NCI-H748 (cell line): ENCODE data around the gene NOP14.
"Not testable (repeated sequence)": the region's sequence is repeated elsewhere in the genome, so short reads cannot be mapped to it uniquely, and the experiment has no call there.

Source experiments
- DNase-seq: peaks from one replicate; lab custom pipeline; 2025; ENCODE audit not compliant: unreplicated experiment; lab: John Stamatoyannopoulos, UW

Gene NOP14

GRCh38 chr4:2932321-2932950 lies 30.8 kb downstream of the NOP14 start:
- no peak for DNase-seq

- DNase-seq = no peak
Observed at GRCh38 chr4:2931512-2932301, 31.5 kb downstream of the NOP14 start.

GRCh38 chr4:2930758-2931511 lies 32.3 kb downstream of the NOP14 start:
- no peak for DNase-seq

- no peak for DNase-seq
Observed at GRCh38 chr4:2930135-2930757, 33.0 kb downstream of the NOP14 start.

- DNase-seq = no peak
Observed at GRCh38 chr4:2929469-2929868, 33.7 kb downstream of the NOP14 start.

GRCh38 chr4:2928242-2929176 lies 34.7 kb downstream of the NOP14 start:
- DNase-seq = no peak

GRCh38 chr4:2927696-2928075 lies 35.5 kb downstream of the NOP14 start:
- no peak for DNase-seq

- DNase-seq = no peak
Observed at GRCh38 chr4:2927016-2927695, 36.0 kb downstream of the NOP14 start.

GRCh38 chr4:2925931-2926860 lies 37.0 kb downstream of the NOP14 start:
- no peak for DNase-seq

- no peak for DNase-seq
Observed at GRCh38 chr4:2925496-2925895, 37.7 kb downstream of the NOP14 start.

- no peak for DNase-seq
Observed at GRCh38 chr4:2924765-2925301, 38.4 kb downstream of the NOP14 start.

GRCh38 chr4:2924286-2924685 lies 38.9 kb downstream of the NOP14 start:
- no peak for DNase-seq

- DNase-seq = no peak
Observed at GRCh38 chr4:2923668-2924173, 39.5 kb downstream of the NOP14 start.

- no peak for DNase-seq
Observed at GRCh38 chr4:2923141-2923551, 40.1 kb downstream of the NOP14 start.

- peak; percentile 12 for DNase-seq
Observed at GRCh38 chr4:2922453-2923101, 40.6 kb downstream of the NOP14 start.

- not testable (repeated sequence) for DNase-seq
Observed at GRCh38 chr4:2918714-2919113, 44.5 kb downstream of the NOP14 start.

GRCh38 chr4:2918300-2918699 lies 44.9 kb downstream of the NOP14 start:
- DNase-seq = not testable (repeated sequence)

- not testable (repeated sequence) for DNase-seq
Observed at GRCh38 chr4:2916696-2917095, 46.5 kb downstream of the NOP14 start.
